RWPE1 (cell line): ENCODE data around the gene ILF2.

Source experiments
- CTCF ChIA-PET: fragments of 350-600 bp; sonication (Branson Sonifier 250); formaldehyde crosslinking; extraction: SDS; loops from one replicate; lab custom pipeline; 2021; lab: Yijun Ruan, JAX
- POLR2A ChIA-PET: fragments of 400-600 bp; formaldehyde crosslinking; extraction: SDS; loops from one replicate; lab custom pipeline; 2020; ENCODE audit warnings: antibody characterized with exemption; ENCODE audit not compliant: low non-redundant PET; lab: Yijun Ruan, JAX
- DNase-seq: peaks from one replicate; pipeline ENCODE4 v3.0.0; 2012; ENCODE audit warnings: low spot score
- H3K27ac ChIP-seq: fragments of 450-650 bp; 2 replicates; pipeline ENCODE4 v1.5.1; 2017
- CTCF ChIP-seq: fragments of 450-650 bp; conservative IDR thresholded peaks from 2 replicates; pipeline ENCODE4 v1.5.1; 2017; ENCODE audit warnings: low read depth, mild to moderate bottlenecking

The ILF2 gene

DNA sequence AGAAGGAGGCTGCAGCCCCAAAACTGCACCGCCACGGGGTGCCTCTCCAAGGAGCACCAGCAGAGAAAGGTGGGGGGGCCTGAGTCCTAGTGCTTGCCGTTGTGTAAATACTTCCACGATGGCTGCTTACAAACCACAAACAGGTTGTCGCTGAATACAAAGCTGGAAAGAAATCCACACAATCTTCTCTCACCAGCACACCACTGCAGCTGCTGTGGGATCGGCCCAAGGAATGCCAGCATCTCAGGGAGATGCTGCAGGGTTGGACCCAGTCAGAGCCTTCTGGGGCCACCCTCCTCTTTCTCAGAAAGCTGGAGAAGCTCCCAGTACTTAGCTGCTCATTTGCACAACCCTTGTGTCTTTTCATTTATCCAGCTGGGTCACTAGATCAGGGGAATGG, 51.6 kb downstream of the ILF2 start:
- CTCF ChIA-PET: interaction anchor here (1.7 to 3.4 kb wide), 3 partner anchors 8 to 46 kb away, joined by 4 to 25 read pairs (median 12); partner anchors contain the start of gene S100A13
- DNase-seq: no peak
- POLR2A ChIA-PET: no interaction called here
- TF ChIP-seq CTCF: no peak
- H3K27ac ChIP-seq: peak overlapping the region; percentile 8; the same call in 1 of the 2 replicates

- CTCF ChIA-PET: interaction anchor here (0.6 to 3.4 kb wide), 7 partner anchors 8 to 1553 kb away, joined by 3 to 25 read pairs (median 3); partner anchors contain the start of gene S100A13
These were observed 53.1 kb downstream of the ILF2 start for GRCh38 chr1:153617663-153618062.

GRCh38 chr1:153616917-153617311, 53.9 kb downstream of the ILF2 start:
- CTCF ChIA-PET: interaction anchor here (0.6 to 3.4 kb wide), 8 partner anchors 7 to 72 kb away, joined by 3 to 25 read pairs (median 4); partner anchors contain the start of genes S100A1 and S100A13
- H3K27ac ChIP-seq: peak overlapping the region; percentile 99
- no peak for TF ChIP-seq CTCF
- DNase-seq: no peak
- POLR2A ChIA-PET: interaction anchor here (1.9 to 7.6 kb wide), 2 partner anchors 10 to 17 kb away, joined by 14 to 56 read pairs; partner anchors contain the start of genes CHTOP, S100A1 and S100A13

More at GRCh38 chr1:153617663-153618062, 53.1 kb downstream of the ILF2 start:
- no peak; the same call in 1 of the 2 replicates for TF ChIP-seq CTCF
- POLR2A ChIA-PET: interaction anchor here (7.6 kb wide), 1 partner anchor 9 kb away, joined by 56 read pairs; the partner anchor contains the start of genes S100A1 and S100A13
- H3K27ac ChIP-seq: peak overlapping the region; percentile 99
- no peak for DNase-seq

DNA sequence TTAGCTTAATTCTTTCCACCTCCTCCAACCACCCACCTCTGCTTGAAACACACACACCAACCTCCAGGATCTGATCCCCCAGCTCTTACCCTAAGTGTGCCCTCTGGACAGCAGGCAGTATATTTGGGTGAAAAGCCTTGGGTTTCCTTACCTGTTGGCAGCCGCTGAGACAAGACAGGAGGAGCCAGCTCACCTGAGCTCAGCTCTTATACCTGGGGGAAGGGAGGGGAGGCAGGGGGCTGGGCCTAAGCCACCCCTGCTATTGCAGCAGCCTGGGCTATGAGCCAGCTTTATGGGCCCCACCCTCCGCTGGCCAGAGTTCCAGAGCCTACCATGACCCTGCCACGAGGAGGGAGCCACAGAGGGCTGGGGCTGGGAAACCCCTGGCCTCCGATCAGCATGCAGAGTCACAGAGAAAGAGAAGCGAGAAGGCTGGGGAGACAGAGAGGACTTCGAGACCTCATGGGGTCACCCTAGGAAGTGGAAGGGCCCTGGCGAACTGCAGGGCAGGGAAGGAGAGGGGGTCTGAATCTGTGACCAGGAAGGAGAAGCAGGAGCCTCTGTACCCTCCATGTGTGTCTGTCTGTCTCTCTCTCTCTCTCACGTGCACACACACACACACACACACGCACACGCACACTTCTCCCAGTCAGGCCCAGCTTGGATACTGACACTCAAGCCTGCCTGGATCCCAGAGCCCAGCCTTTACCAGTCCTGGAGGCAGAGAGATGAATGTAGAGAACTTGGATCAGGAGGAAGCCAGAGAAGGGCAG, 54.5 kb downstream of the ILF2 start, which contains the start of gene S100A14:
Gene S100A14 (minus strand): TSS at position 182 of the 773 bp plus-strand sequence. CDS start 467 bp downstream, outside the sequence.
- POLR2A ChIA-PET: interaction anchor here (0.8 to 7.6 kb wide), 3 partner anchors 9 to 17 kb away, joined by 3 to 56 read pairs (median 14); partner anchors contain the start of genes CHTOP, S100A1 and S100A13
- DNase-seq: peak; percentile 92
- peak within 1 kb of the TSS; percentile 99 for H3K27ac ChIP-seq
- CTCF ChIA-PET: interaction anchor here (0.6 to 1.5 kb wide), 8 partner anchors 8 to 344 kb away, joined by 3 to 9 read pairs (median 3); partner anchors contain the start of gene S100A1
- TF ChIP-seq CTCF: no peak

GRCh38 chr1:153615406-153615805, 55.4 kb downstream of the ILF2 start:
- peak overlapping the region; percentile 99 for H3K27ac ChIP-seq
- CTCF ChIA-PET: interaction anchor here (0.6 to 4.5 kb wide), 4 partner anchors 39 to 327 kb away, joined by 3 to 23 read pairs (median 3); no protein-coding TSS in a partner anchor
- no peak for DNase-seq
- TF ChIP-seq CTCF: no peak
- POLR2A ChIA-PET: interaction anchor here (0.6 to 7.6 kb wide), 5 partner anchors 8 to 50 kb away, joined by 3 to 56 read pairs (median 4); partner anchors contain the start of genes CHTOP, S100A1, S100A13 and S100A2

DNA sequence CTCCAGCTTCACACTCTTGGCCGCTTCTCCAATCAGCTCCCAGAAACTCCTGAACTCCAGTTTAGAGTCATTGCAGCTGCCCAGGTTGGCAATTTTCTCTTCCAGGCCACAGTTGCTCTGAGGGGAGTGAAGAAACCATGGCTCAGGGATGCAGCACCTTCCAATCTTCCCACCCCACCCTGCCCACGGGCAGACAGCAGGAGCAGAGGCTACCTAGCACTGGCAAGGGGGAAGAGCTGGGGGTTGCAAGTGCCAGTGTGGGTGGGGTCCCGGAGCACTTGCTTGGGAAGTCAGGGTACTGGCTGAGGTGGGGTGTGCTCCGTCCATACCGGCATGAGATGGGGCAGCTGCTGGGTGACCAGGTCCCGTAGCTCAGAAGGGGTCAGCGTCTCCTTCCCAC, 55.9 kb downstream of the ILF2 start:
- TF ChIP-seq CTCF: no peak
- no peak for DNase-seq
- peak overlapping the region; percentile 99 for H3K27ac ChIP-seq
- POLR2A ChIA-PET: interaction anchor here (0.6 to 7.6 kb wide), 3 partner anchors 12 to 50 kb away, joined by 4 to 56 read pairs (median 4); partner anchors contain the start of genes S100A1, S100A13 and S100A2
- CTCF ChIA-PET: interaction anchor here (0.6 to 4.5 kb wide), 4 partner anchors 39 to 1751 kb away, joined by 3 to 23 read pairs (median 3); no protein-coding TSS in a partner anchor
